SK-N-SH (cell line): ENCODE data around the gene GRHL3. TPM values are rescaled to one million over a fixed set of nuclear protein-coding genes. Genes with fewer than 3 reads are reported as not detected.

Experiments used
- CTCF ChIA-PET: fragments of 300-600, 350-600 bp; formaldehyde crosslinking; extraction: SDS; loops from one replicate; lab custom pipeline; 2021; lab: Yijun Ruan, JAX
- POLR2A ChIA-PET: fragments of 350-600 bp; sonication (Branson Sonifier 250); formaldehyde crosslinking; extraction: SDS; loops from one replicate; lab custom pipeline; 2020; ENCODE audit warnings: antibody characterized with exemption, inconsistent platforms; lab: Yijun Ruan, JAX
- DNase-seq: peaks from one replicate; pipeline ENCODE4 v3.0.0; 2012
- H2AFZ ChIP-seq: fragments of 200-600 bp; sonication (generic); 2 replicates; pipeline ENCODE4 v1.8.1; 2016; ENCODE audit warnings: antibody characterized with exemption, mild to moderate bottlenecking, low read depth
- H3F3A ChIP-seq: fragments of 200-600 bp; sonication (generic); replicated peaks from 2 replicates; pipeline ENCODE3; 2016; ENCODE audit warnings: antibody characterized with exemption, mild to moderate bottlenecking; ENCODE audit not compliant: insufficient read depth
- H3K27ac ChIP-seq, 2 experiments: fragments of 200-500 bp in 1 of 2; fragments of 200-600 bp in 1 of 2; sonication (Bioruptor generic) in 1 of 2; sonication (generic), shearing (Covaris generic) in 1 of 2; 2 replicates each; pipeline versions ENCODE4 v1.5.1 to v1.6.1; 2014 to 2016; ENCODE audit warnings: low read depth in 2 of 2, inconsistent platforms in 1 of 2, low read length in 1 of 2, mild to moderate bottlenecking in 1 of 2, mixed read lengths in 1 of 2
- H3K27me3 ChIP-seq: fragments of 200-600 bp; sonication (generic), shearing (Covaris generic); 2 replicates; pipeline ENCODE4 v1.6.1; 2016; ENCODE audit warnings: mixed run types; ENCODE audit not compliant: insufficient read depth
- H3K36me3 ChIP-seq, 2 experiments: fragments of 200-500 bp in 1 of 2; fragments of 200-600 bp in 1 of 2; sonication (Bioruptor generic) in 1 of 2; sonication (generic) in 1 of 2; replicated peaks in 1 of 2; 2 replicates each; pipeline versions ENCODE3 to v1.5.1; 2014 to 2016; ENCODE audit warnings: low read length in 1 of 2, mild to moderate bottlenecking in 1 of 2; ENCODE audit not compliant: insufficient read depth in 2 of 2, control insufficient read depth in 1 of 2
- H3K4me1 ChIP-seq, 2 experiments: fragments of 200-500 bp in 1 of 2; fragments of 200-600 bp in 1 of 2; sonication (Bioruptor generic) in 1 of 2; sonication (generic), shearing (Covaris generic) in 1 of 2; 2 replicates each; pipeline versions ENCODE4 v1.5.1 to v1.6.1; 2014 to 2016; ENCODE audit warnings: low read depth in 1 of 2, low read length in 1 of 2, mixed run types in 1 of 2; ENCODE audit not compliant: insufficient read depth in 2 of 2, control insufficient read depth in 1 of 2
- H3K4me2 ChIP-seq: fragments of 200-600 bp; sonication (generic), shearing (Covaris generic); 2 replicates; pipeline ENCODE4 v1.6.1; 2017; ENCODE audit warnings: mixed run types
- H3K4me3 ChIP-seq, 2 experiments: fragments of 200-500 bp in 1 of 2; fragments of 200-600 bp in 1 of 2; sonication (Bioruptor generic) in 1 of 2; sonication (generic), shearing (Covaris generic) in 1 of 2; 2 replicates each; pipeline versions ENCODE4 v1.5.1 to v1.8.1; 2014 to 2016; ENCODE audit warnings: low read depth in 2 of 2, inconsistent platforms in 1 of 2, low read length in 1 of 2, mild to moderate bottlenecking in 1 of 2, mixed read lengths in 1 of 2, moderate library complexity in 1 of 2
- H3K79me2 ChIP-seq: fragments of 200-600 bp; sonication (generic); 2 replicates; pipeline ENCODE4 v1.8.1; 2017; ENCODE audit warnings: mild to moderate bottlenecking; ENCODE audit not compliant: insufficient read depth
- H3K9ac ChIP-seq: fragments of 200-600 bp; sonication (generic); 2 replicates; pipeline ENCODE4 v1.6.1; 2017; ENCODE audit warnings: mixed run types
- H3K9me2 ChIP-seq: fragments of 200-600 bp; sonication (generic); 2 replicates; pipeline ENCODE4 v1.6.1; 2017; ENCODE audit warnings: mixed run types
- H3K9me3 ChIP-seq: fragments of 200-600 bp; sonication (generic); 2 replicates; pipeline ENCODE4 v1.6.1; 2017; ENCODE audit warnings: mixed run types, mild to moderate bottlenecking, moderate library complexity
- H4K20me1 ChIP-seq: fragments of 200-600 bp; sonication (generic); 2 replicates; pipeline ENCODE4 v1.6.1; 2017; ENCODE audit warnings: mild to moderate bottlenecking, mixed run types; ENCODE audit not compliant: insufficient read depth
- CHD2 ChIP-seq: fragments of 150-350 bp; IDR thresholded peaks from 2 replicates; pipeline ENCODE4 v1.6.1; 2018; ENCODE audit warnings: low read length; ENCODE audit not compliant: partially characterized antibody
- FOXJ3 ChIP-seq: sonication (generic); formaldehyde crosslinking; IDR thresholded peaks from 2 replicates; pipeline ENCODE4 v1.5.1; 2020; ENCODE audit warnings: mild to moderate bottlenecking, missing genetic modification reagents
- GABPA ChIP-seq: IDR thresholded peaks from 2 replicates; pipeline ENCODE4 v1.4.0; 2012; ENCODE audit warnings: low read depth, mild to moderate bottlenecking
- MXI1 ChIP-seq: IDR thresholded peaks from 2 replicates; pipeline ENCODE4 v1.6.1; 2012; ENCODE audit warnings: mild to moderate bottlenecking, low read depth, low read length, improper control_type of control experiment
- RCOR1 ChIP-seq: fragments of 150-350 bp; IDR thresholded peaks from 2 replicates; pipeline ENCODE4 v1.6.1; 2017; ENCODE audit warnings: antibody characterized with exemption, low read length
- SMC3 ChIP-seq: IDR thresholded peaks from 2 replicates; pipeline ENCODE4 v1.6.1; 2012; ENCODE audit warnings: low read depth, low read length, improper control_type of control experiment
- TCF12 ChIP-seq: IDR thresholded peaks from 2 replicates; pipeline ENCODE4 v1.4.0; 2012
- WGBS: methylation state at CpG from one replicate; pipeline ENCODE4 v1.1.6; 2017; ENCODE audit warnings: low lambda C conversion rate; 5-methylcytosine and 5-hydroxymethylcytosine counted together
- polyA plus RNA-seq, 3 experiments: library from polyadenylated mRNA; depleted of rRNA; stranded (reverse); fragments of >200 nt; gene quantifications; 2 replicates each; pipeline ENCODE4 v1.2.3, GENCODE V29; 2012
- TF ChIP-seq, protein P1 (sequence below): fragments of 150-350 bp; IDR thresholded peaks from 2 replicates; pipeline ENCODE4 v1.6.1; 2017; ENCODE audit warnings: antibody characterized with exemption, low read length, low read depth, borderline replicate concordance
- TF ChIP-seq, protein P2 (sequence below): IDR thresholded peaks from 2 replicates; pipeline ENCODE4 v1.4.0; 2012; ENCODE audit warnings: low read depth
- TF ChIP-seq, protein P3 (sequence below): IDR thresholded peaks from 2 replicates; pipeline ENCODE4 v1.6.1; 2012; ENCODE audit warnings: mild to moderate bottlenecking, low read depth, low read length, moderate library complexity

The GRHL3 gene
- polyA plus RNA-seq, 1 of the 3 experiments (the other 2 are of a cell fraction), result 0.05 TPM

DNA sequence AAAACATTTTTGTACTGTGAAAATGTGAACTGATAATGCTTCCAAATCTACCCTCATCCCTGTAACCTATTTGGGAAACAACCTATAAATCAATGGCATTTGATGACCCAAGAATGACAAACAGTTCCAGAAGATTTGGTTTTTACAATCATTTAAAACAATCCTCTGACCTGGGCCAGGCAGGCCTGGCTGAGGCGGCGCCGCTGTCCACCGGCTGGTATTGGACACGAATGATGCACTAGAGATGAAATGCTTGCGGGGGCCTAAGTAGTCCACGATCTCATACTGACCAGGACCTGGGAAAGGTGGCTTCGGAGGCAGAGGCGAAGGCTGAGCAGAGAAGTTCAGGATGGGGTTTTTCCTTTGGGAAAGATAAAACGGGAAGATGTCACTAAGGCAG, 41.5 kb downstream of the GRHL3 start:
- H3K9ac ChIP-seq, result no peak overlapping the region
- no peaks in the 10 kb centered on the region for H3K27me3 ChIP-seq
- H3K27ac ChIP-seq, result no peak overlapping the region
- H3K79me2 ChIP-seq, result no peaks in the 10 kb centered on the region
- H3F3A ChIP-seq, result peaks cover 13% of the 10 kb centered on the region
- H4K20me1 ChIP-seq, result no peaks in the 10 kb centered on the region
- no peak overlapping the region for H3K4me3 ChIP-seq
- TF ChIP-seq, protein P1, sequence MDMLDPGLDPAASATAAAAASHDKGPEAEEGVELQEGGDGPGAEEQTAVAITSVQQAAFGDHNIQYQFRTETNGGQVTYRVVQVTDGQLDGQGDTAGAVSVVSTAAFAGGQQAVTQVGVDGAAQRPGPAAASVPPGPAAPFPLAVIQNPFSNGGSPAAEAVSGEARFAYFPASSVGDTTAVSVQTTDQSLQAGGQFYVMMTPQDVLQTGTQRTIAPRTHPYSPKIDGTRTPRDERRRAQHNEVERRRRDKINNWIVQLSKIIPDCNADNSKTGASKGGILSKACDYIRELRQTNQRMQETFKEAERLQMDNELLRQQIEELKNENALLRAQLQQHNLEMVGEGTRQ, result no peak
- TF ChIP-seq, protein P2, sequence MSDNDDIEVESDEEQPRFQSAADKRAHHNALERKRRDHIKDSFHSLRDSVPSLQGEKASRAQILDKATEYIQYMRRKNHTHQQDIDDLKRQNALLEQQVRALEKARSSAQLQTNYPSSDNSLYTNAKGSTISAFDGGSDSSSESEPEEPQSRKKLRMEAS, result no peak
- no peak for TF ChIP-seq CHD2
- no peak for TF ChIP-seq MXI1
- TF ChIP-seq RCOR1, result no peak
- no peak overlapping the region for H2AFZ ChIP-seq
- H3K4me1 ChIP-seq, result peaks cover 11 to 13% of the 10 kb centered on the region in 2 experiments
- no peaks in the 10 kb centered on the region for H3K9me3 ChIP-seq
- POLR2A ChIA-PET, result no interaction called here
- CTCF ChIA-PET, result interaction anchor here (1.0 to 3.2 kb wide), 3 partner anchors 12 to 159 kb away, joined by 3 to 17 read pairs (median 7); no protein-coding TSS in a partner anchor
- H3K36me3 ChIP-seq, result peaks cover 0 to 6% of the 10 kb centered on the region in 2 experiments
- 98% methylated on average over 10 of the region's 10 CpGs for WGBS
- no peaks in the 10 kb centered on the region for H3K9me2 ChIP-seq
- H3K4me2 ChIP-seq, result no peak overlapping the region
- no peak for DNase-seq

GRCh38 chr1:24361811-24362210, 42.7 kb downstream of the GRHL3 start:
- 92% methylated on average over 2 of the region's 3 CpGs for WGBS
- peaks cover 13% of the 10 kb centered on the region for H3F3A ChIP-seq
- H3K27ac ChIP-seq, result no peak overlapping the region
- H3K4me3 ChIP-seq, result no peak overlapping the region
- H3K4me1 ChIP-seq, result peaks cover 11 to 15% of the 10 kb centered on the region in 2 experiments
- no peaks in the 10 kb centered on the region for H3K9me3 ChIP-seq
- DNase-seq, result no peak
- H3K79me2 ChIP-seq, result no peaks in the 10 kb centered on the region
- peaks cover 0 to 6% of the 10 kb centered on the region in 2 experiments for H3K36me3 ChIP-seq
- no peak for TF ChIP-seq TCF12
- TF ChIP-seq, protein P3, sequence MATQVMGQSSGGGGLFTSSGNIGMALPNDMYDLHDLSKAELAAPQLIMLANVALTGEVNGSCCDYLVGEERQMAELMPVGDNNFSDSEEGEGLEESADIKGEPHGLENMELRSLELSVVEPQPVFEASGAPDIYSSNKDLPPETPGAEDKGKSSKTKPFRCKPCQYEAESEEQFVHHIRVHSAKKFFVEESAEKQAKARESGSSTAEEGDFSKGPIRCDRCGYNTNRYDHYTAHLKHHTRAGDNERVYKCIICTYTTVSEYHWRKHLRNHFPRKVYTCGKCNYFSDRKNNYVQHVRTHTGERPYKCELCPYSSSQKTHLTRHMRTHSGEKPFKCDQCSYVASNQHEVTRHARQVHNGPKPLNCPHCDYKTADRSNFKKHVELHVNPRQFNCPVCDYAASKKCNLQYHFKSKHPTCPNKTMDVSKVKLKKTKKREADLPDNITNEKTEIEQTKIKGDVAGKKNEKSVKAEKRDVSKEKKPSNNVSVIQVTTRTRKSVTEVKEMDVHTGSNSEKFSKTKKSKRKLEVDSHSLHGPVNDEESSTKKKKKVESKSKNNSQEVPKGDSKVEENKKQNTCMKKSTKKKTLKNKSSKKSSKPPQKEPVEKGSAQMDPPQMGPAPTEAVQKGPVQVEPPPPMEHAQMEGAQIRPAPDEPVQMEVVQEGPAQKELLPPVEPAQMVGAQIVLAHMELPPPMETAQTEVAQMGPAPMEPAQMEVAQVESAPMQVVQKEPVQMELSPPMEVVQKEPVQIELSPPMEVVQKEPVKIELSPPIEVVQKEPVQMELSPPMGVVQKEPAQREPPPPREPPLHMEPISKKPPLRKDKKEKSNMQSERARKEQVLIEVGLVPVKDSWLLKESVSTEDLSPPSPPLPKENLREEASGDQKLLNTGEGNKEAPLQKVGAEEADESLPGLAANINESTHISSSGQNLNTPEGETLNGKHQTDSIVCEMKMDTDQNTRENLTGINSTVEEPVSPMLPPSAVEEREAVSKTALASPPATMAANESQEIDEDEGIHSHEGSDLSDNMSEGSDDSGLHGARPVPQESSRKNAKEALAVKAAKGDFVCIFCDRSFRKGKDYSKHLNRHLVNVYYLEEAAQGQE, result no peak
- no peak for TF ChIP-seq GABPA
- no peak for TF ChIP-seq FOXJ3
- TF ChIP-seq SMC3, result no peak
- TF ChIP-seq, all 33 proteins: peak for 0
- Histone ChIP-seq H3K4me2 (no peak overlapping the region), H3K9me2 (no peaks in the 10 kb centered on the region), H4K20me1 (no peaks in the 10 kb centered on the region), H3K27me3 (no peaks in the 10 kb centered on the region), H3K9ac (no peak overlapping the region), H2AFZ (no peak overlapping the region)
- ChIA-PET POLR2A (no interaction called here), CTCF (interaction anchor here (0.6 to 3.2 kb wide), 5 partner anchors 30 to 348 kb away, joined by 3 to 17 read pairs (median 3); no protein-coding TSS in a partner anchor)
